ACHN (cell line): ENCODE measurements around the gene TAAR9.
A peak's percentile ranks its signal among the peaks of the same experiment; 100 is the strongest.
"Not testable (repeated sequence)": the region's sequence is repeated elsewhere in the genome, so short reads cannot be mapped to it uniquely, and the experiment has no call there.

Experiments
- DNase-seq: peaks from one replicate; pipeline ENCODE4 v3.0.0-alpha.2; 2015
- in situ Hi-C: cut with HindIII; loops from 2 replicates; pipeline ENCODE4 v1.10.0; 2017; ENCODE audit warnings: low sequenced_read_pairs, low pct_ligation_motif_present, low pct_unique_long_range_greater_than_20kb

The TAAR9 gene

GRCh38 chr6:132512342-132512637 lies 25.8 kb upstream of the TAAR9 start:
- in situ Hi-C loops = no loop called here
- DNase-seq = no peak

DNA sequence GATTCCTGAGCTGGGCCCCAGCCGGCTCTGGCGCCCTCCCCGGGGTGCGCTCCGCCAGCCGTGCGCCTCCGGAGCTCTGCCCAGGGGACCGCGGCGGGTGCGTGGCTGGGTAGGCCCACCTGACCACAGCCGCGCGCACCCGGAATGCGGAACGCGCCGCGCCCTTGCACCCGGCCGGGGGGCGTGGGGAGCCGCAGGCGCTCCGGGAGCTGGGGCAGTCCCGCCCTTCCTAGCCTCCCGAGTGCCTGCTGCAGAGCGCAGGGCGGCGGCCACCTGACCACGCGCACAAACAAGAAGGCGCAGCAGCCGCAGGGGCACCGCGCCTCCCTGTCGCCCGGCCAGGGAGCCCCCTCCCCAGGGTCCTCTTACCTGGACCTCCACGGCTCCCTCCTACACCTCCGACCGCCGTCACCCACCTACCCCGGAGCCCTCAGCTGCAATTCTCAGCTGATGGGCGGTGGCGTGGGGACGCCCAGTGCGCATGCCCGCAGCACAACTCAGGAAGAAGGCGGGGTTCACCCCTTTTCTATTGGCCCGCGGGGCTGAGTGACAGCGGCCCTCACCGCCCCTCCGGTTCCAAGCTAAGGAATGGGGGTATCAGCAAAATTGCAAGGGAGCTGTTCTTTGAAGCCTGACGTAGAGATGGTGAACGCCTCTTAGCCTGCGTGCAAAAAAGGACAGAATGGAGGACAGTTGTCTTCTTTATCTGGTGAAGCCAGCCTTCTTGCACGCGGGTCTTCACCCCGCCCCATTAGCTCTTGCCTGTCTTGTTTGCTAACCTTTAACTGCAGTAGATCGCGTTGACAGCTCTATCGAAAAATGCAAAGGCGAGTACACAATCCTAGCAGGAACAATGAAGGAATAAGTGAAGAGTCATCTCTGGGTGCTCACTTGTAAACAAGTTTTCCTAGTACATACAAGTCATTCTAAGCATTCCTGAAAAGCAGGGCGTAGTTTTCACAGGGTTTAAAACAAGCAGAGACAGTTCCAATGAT lies 25.1 kb upstream of the TAAR9 start, which contains the start of gene STX7:
TSS of gene STX7 (minus strand) at position 479 of the 995 bp plus-strand sequence. CDS start 9,586 bp downstream, outside the sequence.
- peak; percentile 85 for DNase-seq
- in situ Hi-C loops = no loop called here

DNA sequence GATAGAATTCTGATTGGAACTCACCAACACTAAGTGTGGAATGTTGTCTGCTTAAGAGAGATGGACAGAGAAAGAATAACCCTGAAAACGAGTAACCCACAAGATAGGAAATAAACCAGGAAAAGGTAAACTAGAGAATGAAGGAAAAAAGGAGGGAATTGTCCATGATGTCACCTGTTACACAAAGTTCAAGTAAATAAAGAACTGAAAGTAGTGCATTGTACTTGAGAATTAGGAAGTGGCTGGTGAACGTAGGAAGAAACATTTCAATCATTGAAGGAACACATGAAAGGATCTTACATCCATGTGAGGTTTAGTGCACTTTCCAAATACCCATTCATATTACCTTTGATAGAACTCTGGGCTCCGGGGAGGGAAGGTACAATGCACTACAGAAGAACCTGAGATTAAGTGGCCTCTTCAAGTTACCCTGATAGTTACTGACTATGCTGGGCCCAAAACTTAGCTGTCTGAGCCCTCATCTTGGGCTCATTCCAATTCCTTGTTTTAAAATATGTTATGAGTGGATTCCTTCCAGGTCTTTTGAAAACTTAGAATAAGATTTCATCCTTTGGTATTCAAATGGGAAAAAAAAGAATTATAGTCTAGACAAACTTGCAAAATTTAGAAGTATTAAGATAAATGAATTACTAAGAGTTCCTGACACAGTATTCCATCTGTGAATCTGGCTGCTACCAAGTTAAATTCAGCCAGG lies 24.1 kb upstream of the TAAR9 start:
- in situ Hi-C loops = no loop called here
- DNase-seq = no peak

GRCh38 chr6:132515386-132515785 lies 22.7 kb upstream of the TAAR9 start:
- in situ Hi-C loops = no loop called here

GRCh38 chr6:132520953-132521352 lies 17.1 kb upstream of the TAAR9 start:
- in situ Hi-C loops = no loop called here

More at GRCh38 chr6:132515386-132515785, 22.7 kb upstream of the TAAR9 start:
- no peak for DNase-seq

DNA sequence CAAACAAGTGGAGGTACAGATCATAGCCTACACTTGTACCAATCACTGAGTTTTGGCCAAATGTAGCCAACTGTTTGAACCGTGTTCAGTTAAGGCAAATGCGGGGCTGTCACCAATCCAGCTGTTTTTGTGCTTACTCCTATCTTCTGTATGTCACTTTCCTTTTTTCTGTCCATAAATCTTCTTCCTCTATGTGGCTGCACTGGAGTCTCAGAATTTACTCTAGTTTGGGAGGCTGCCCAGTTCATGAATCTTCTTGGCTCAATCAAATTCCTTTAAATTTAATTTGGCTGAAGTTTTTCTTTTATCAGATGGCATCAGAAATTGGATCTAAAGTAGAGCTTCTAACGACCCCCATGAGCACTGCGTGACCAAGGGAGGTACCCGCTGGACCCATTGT lies 13.4 kb upstream of the TAAR9 start:
- DNase-seq = no peak
- in situ Hi-C loops = loop anchor here (25.0 kb wide), 1 partner anchor 263 kb away; the partner anchor contains the start of gene SLC18B1

More at GRCh38 chr6:132520953-132521352, 17.1 kb upstream of the TAAR9 start:
- DNase-seq = no peak

DNA sequence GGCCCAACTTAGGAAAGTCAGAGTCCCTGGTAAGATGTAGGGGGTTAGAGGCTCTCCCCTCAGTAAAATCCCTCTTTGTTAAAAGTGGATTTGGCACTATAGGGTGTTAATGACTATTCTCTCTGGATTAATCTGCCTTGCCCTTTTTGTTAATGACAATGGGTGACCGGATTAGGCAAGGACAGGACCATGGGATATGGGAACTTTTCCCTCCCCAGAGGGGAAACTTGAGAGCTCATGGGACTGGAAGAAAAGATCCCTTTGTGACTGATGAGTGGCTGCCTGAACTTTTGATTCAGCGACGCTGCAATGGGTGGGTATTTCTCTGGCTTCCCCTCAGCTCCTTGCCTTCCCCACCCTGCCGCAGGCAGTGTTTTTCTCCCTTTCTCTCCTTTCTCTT lies 12.2 kb upstream of the TAAR9 start:
- DNase-seq = no peak
- in situ Hi-C loops = loop anchor here (25.0 kb wide), 1 partner anchor 261 kb away; the partner anchor contains the start of gene SLC18B1

- in situ Hi-C loops = loop anchor here (25.0 kb wide), 1 partner anchor 261 kb away; the partner anchor contains the start of gene SLC18B1
- no peak for DNase-seq
Observed at GRCh38 chr6:132526461-132526860, 11.6 kb upstream of the TAAR9 start.

DNA sequence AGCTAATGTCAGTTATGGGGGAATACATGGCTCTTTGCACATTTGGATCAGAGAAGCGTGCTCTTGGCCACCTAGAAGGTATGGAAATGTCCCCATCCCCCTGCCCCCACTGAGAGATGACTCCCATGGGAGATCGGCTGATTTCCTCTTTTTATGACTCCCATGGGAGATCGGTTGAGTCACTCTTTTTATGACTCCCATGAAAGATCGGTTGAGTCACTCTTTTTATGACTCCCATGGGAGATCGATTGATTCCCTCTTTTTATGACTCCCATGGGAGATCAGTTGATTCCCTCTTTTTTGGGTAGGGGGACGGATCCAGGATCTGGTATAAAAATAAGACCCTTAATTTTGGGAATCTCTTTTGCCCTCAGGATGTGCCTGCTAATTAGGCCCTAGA lies 10.3 kb upstream of the TAAR9 start:
- peak; percentile 63 for DNase-seq
- in situ Hi-C loops = loop anchor here (25.0 kb wide), 1 partner anchor 260 kb away; the partner anchor contains the start of gene SLC18B1

GRCh38 chr6:132530293-132530974 lies 7.6 kb upstream of the TAAR9 start:
- in situ Hi-C loops = loop anchor here (25.0 kb wide), 1 partner anchor 257 kb away; the partner anchor contains the start of gene SLC18B1

GRCh38 chr6:132534546-132534945 lies 3.5 kb upstream of the TAAR9 start:
- DNase-seq = not testable (repeated sequence)
- in situ Hi-C loops = loop anchor here (25.0 kb wide), 1 partner anchor 253 kb away; the partner anchor contains the start of gene SLC18B1

More at GRCh38 chr6:132530293-132530974, 7.6 kb upstream of the TAAR9 start:
- DNase-seq = peak; percentile 53

DNA sequence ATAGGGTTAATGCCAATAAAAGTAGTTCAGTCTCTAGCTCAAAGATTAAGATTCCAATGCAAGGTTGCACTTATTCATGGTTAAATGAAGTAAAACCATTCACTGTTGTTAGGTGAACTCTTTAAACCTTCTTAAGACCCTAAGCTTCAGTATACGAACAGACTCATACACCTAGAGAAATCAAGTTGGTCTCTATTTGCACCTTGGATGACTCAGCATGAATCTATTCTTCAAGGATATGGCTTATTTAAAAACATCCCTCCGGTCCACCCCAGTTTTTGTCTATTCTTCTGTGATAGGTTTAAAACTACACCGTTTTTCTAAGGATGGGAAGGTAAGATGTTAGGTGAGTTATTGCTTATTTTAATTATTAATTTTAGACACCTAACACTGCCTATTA lies 932 bp upstream of the TAAR9 start:
- in situ Hi-C loops = loop anchor here (25.0 kb wide), 1 partner anchor 250 kb away; the partner anchor contains the start of gene SLC18B1

DNA sequence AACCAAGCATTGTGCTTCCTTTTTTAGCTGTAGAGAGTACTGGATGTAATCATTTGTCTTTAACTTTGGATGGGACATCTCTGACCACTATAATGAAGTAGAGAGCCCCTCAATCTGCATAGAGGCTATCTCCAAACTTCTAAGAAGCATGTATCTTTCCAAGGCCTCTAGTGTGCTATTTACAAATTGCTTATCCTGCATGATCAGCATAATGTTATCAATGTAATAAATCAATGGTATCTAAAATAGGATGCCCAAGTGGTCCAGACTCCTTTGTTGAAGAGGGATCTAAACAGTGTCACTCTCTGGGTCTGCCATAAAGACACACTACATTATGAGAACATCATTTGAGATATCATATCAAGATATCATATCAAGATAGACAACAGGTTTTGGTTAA lies 6.7 kb downstream of the TAAR9 start:
- in situ Hi-C loops = loop anchor here (25.0 kb wide), 1 partner anchor 242 kb away; the partner anchor contains the start of gene SLC18B1
- no peak for DNase-seq

More for the DNA sequence above, 932 bp upstream of the TAAR9 start:
- DNase-seq = no peak

DNA sequence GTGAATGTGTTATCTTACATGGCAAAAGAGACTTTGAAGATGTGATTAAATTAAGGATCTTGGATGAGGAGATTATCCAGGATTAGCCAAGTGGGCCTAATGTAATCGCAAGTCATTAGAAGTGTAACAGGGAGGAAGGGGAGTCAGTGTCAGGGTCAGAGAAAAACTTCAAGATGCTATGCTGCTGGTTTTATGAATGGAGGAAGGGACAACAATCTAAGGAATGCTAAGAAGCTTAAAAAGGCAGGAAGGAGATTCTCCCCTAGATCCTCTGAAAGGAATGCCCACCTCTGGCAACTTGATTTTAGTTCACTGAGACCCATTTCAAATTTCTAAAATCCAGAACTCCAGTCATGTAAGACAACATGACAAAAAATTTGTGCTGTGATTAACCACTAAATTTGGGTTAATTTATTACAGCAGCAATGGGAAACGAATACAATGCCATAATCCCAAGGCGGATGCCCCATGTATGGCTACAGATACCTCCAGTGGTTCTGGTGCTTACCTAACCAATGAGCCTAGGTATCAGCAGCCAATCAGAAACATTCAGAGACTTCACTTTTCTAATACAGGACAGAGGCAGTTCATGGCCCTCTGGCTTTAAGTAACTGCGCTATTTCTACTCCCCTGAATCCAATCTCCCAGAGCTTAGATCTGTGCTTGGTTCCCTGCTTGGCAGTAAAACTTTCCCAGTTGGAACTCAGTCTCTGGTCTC lies 10.8 kb downstream of the TAAR9 start:
- DNase-seq = no peak
- in situ Hi-C loops = loop anchor here (25.0 kb wide), 1 partner anchor 238 kb away; the partner anchor contains the start of gene SLC18B1

GRCh38 chr6:132551214-132551613 lies 13.1 kb downstream of the TAAR9 start:
- in situ Hi-C loops = no loop called here
- no peak for DNase-seq

DNA sequence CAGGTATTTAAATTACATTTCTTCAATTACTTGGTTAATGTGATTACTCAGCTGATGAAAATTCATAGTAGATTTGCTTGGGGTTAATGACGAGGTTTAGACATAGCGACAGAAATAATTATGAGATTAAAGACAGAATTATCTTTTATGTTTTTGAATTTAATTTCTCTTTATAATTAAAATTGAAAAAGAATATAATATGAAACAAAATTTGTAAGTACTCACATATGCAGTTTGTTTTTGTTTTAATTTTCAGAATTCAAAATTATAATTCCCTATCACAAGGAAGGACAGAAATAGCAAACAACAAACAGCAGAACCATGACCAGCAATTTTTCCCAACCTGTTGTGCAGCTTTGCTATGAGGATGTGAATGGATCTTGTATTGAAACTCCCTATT lies 14.3 kb downstream of the TAAR9 start, which contains the start of gene TAAR8:
TSS of gene TAAR8 (plus strand) at position 301 of the 400 bp plus-strand sequence. CDS start at position 322, 21 bp downstream.
- in situ Hi-C loops = no loop called here
- DNase-seq = no peak

GRCh38 chr6:132560087-132560486 lies 22.0 kb downstream of the TAAR9 start:
- DNase-seq, in situ Hi-C loops: not testable (repeated sequence)
